KMS-11 (cell line): Measurements from ENCODE around the gene DISC1.
"Not testable (repeated sequence)": the region's sequence is repeated elsewhere in the genome, so short reads cannot be mapped to it uniquely, and the experiment has no call there.

Experiments used
- H2AFZ ChIP-seq: fragments of 200-600 bp; sonication (generic); 2 replicates; pipeline ENCODE4 v1.6.1; 2016; ENCODE audit warnings: antibody characterized with exemption, mixed run types, low read depth
- H3K27ac ChIP-seq: fragments of 200-600 bp; sonication (generic); 2 replicates; pipeline ENCODE4 v1.6.1; 2016; ENCODE audit warnings: mild to moderate bottlenecking, mixed run types
- H3K27me3 ChIP-seq: fragments of 200-600 bp; sonication (generic); 2 replicates; pipeline ENCODE4 v1.6.1; 2017; ENCODE audit warnings: mild to moderate bottlenecking, low read depth, mixed run types, moderate library complexity; ENCODE audit not compliant: insufficient read depth
- H3K36me3 ChIP-seq: fragments of 200-600 bp; sonication (generic); 2 replicates; pipeline ENCODE4 v1.6.1; 2017; ENCODE audit warnings: mild to moderate bottlenecking, mixed run types; ENCODE audit not compliant: insufficient read depth
- H3K4me1 ChIP-seq: fragments of 200-600 bp; sonication (generic); 2 replicates; pipeline ENCODE4 v1.6.1; 2016; ENCODE audit warnings: mild to moderate bottlenecking, low read depth, mixed run types; ENCODE audit not compliant: poor library complexity, severe bottlenecking
- H3K4me2 ChIP-seq: fragments of 200-600 bp; sonication (generic); 2 replicates; pipeline ENCODE4 v1.7.0; 2016; ENCODE audit warnings: mild to moderate bottlenecking, mixed run types
- H3K4me3 ChIP-seq: fragments of 200-600 bp; sonication (generic); IDR thresholded peaks from 2 replicates; pipeline ENCODE4 v1.6.1; 2017; ENCODE audit warnings: low read depth, low read length, mixed read lengths; ENCODE audit not compliant: insufficient read depth
- H3K79me2 ChIP-seq: fragments of 200-600 bp; sonication (generic); 2 replicates; pipeline ENCODE4 v1.6.1; 2016; ENCODE audit warnings: low read depth, mixed run types; ENCODE audit not compliant: insufficient read depth
- H3K9ac ChIP-seq: fragments of 200-600 bp; sonication (generic); 2 replicates; pipeline ENCODE4 v1.6.1; 2016; ENCODE audit warnings: mild to moderate bottlenecking, mixed run types
- H4K20me1 ChIP-seq: fragments of 200-600 bp; sonication (generic); 2 replicates; pipeline ENCODE4 v1.6.1; 2016; ENCODE audit warnings: mild to moderate bottlenecking, mixed run types; ENCODE audit not compliant: insufficient read depth
- CTCF ChIP-seq: fragments of 200-600 bp; sonication (generic); conservative IDR thresholded peaks from 2 replicates; pipeline ENCODE4 v1.6.1; 2017; ENCODE audit warnings: low read depth, mild to moderate bottlenecking, antibody characterized with exemption, low read length, moderate library complexity, mixed read lengths

The DISC1 gene

GRCh38 chr1:231761747-231762541 lies 135.4 kb downstream of the DISC1 start:
- H3K4me2 ChIP-seq = no peak overlapping the region
- H3K79me2 ChIP-seq = no peaks in the 10 kb centered on the region
- TF ChIP-seq CTCF = no peak
- no peak overlapping the region for H3K9ac ChIP-seq
- H2AFZ ChIP-seq = no peak overlapping the region
- no peaks in the 10 kb centered on the region for H3K27me3 ChIP-seq
- H3K36me3 ChIP-seq = no peaks in the 10 kb centered on the region
- H3K27ac ChIP-seq = no peak overlapping the region
- no peak overlapping the region for H3K4me3 ChIP-seq
- no peaks in the 10 kb centered on the region for H3K4me1 ChIP-seq
- no peaks in the 10 kb centered on the region for H4K20me1 ChIP-seq

- H4K20me1 ChIP-seq = no peaks in the 10 kb centered on the region
- no peaks in the 10 kb centered on the region for H3K27me3 ChIP-seq
- no peak overlapping the region for H3K27ac ChIP-seq
- H3K79me2 ChIP-seq = no peaks in the 10 kb centered on the region
- no peak overlapping the region for H3K4me2 ChIP-seq
- no peaks in the 10 kb centered on the region for H3K36me3 ChIP-seq
- H3K9ac ChIP-seq = no peak overlapping the region
- H3K4me1 ChIP-seq = no peaks in the 10 kb centered on the region
- TF ChIP-seq CTCF = no peak
- H2AFZ ChIP-seq = no peak overlapping the region
- H3K4me3 ChIP-seq = no peak overlapping the region
These were observed 136.9 kb downstream of the DISC1 start for GRCh38 chr1:231763456-231763855.

- not testable (repeated sequence) for H3K79me2 ChIP-seq, H3K27ac ChIP-seq, H4K20me1 ChIP-seq, H3K4me2 ChIP-seq, H3K36me3 ChIP-seq, H3K9ac ChIP-seq, H3K4me3 ChIP-seq, H3K4me1 ChIP-seq, H2AFZ ChIP-seq, H3K27me3 ChIP-seq
These were observed 139.2 kb downstream of the DISC1 start for GRCh38 chr1:231765825-231766224.

- no peaks in the 10 kb centered on the region for H3K79me2 ChIP-seq
- no peak for TF ChIP-seq CTCF
- no peaks in the 10 kb centered on the region for H3K27me3 ChIP-seq
- no peak overlapping the region for H3K4me2 ChIP-seq
- H3K9ac ChIP-seq = no peak overlapping the region
- H4K20me1 ChIP-seq = no peaks in the 10 kb centered on the region
- H3K4me3 ChIP-seq = no peak overlapping the region
- no peaks in the 10 kb centered on the region for H3K36me3 ChIP-seq
- H3K4me1 ChIP-seq = no peaks in the 10 kb centered on the region
- no peak overlapping the region for H3K27ac ChIP-seq
- H2AFZ ChIP-seq = no peak overlapping the region
These were observed 140.9 kb downstream of the DISC1 start for GRCh38 chr1:231767471-231767870.

GRCh38 chr1:231768416-231768815 lies 141.8 kb downstream of the DISC1 start:
- no peak overlapping the region for H2AFZ ChIP-seq
- no peak overlapping the region for H3K9ac ChIP-seq
- H3K27me3 ChIP-seq = no peaks in the 10 kb centered on the region
- H4K20me1 ChIP-seq = no peaks in the 10 kb centered on the region
- no peak overlapping the region for H3K4me3 ChIP-seq
- no peaks in the 10 kb centered on the region for H3K4me1 ChIP-seq
- H3K36me3 ChIP-seq = no peaks in the 10 kb centered on the region
- H3K4me2 ChIP-seq = no peak overlapping the region
- TF ChIP-seq CTCF = no peak
- no peak overlapping the region for H3K27ac ChIP-seq
- no peaks in the 10 kb centered on the region for H3K79me2 ChIP-seq
